ENCODE measurements around the gene PEA15.

The PEA15 gene

GRCh38 chr1:160188341-160188740 is 16.8 kb upstream of the PEA15 start:
- TF ChIP-seq CTCF (IDR thresholded peaks at IDR 0.05; ENCODE audit: low read depth, low read length, missing control alignments) = no peak
- no peak for DNase-seq (ENCODE audit: extremely low read depth, low read depth)

GRCh38 chr1:160189649-160190625 is 15.2 kb upstream of the PEA15 start, which contains the start of gene CASQ1:
Gene CASQ1 (plus strand): TSS chr1:160190575. CDS start chr1:160190752, 177 bp downstream.
- TF ChIP-seq CTCF (IDR thresholded peaks at IDR 0.05; ENCODE audit: low read depth, low read length, missing control alignments) = no peak
- no peak for DNase-seq (ENCODE audit: extremely low read depth, low read depth)
- no peak within 1 kb of the TSS for H3K4me3 ChIP-seq (replicated peaks; ENCODE audit: low read depth, low read length)

More at GRCh38 chr1:160188341-160188740, 16.8 kb upstream of the PEA15 start:
- H3K4me3 ChIP-seq (replicated peaks; ENCODE audit: low read depth, low read length) = no peak overlapping the region

- TF ChIP-seq CTCF (IDR thresholded peaks at IDR 0.05; ENCODE audit: low read depth, low read length, missing control alignments) = no peak
- DNase-seq (ENCODE audit: extremely low read depth, low read depth) = no peak
- no peak overlapping the region for H3K4me3 ChIP-seq (replicated peaks; ENCODE audit: low read depth, low read length)
Observed at GRCh38 chr1:160191756-160192155, 13.4 kb upstream of the PEA15 start.

- no peak for TF ChIP-seq CTCF (IDR thresholded peaks at IDR 0.05; ENCODE audit: low read depth, low read length, missing control alignments)
- DNase-seq (ENCODE audit: extremely low read depth, low read depth) = no peak
- H3K4me3 ChIP-seq (replicated peaks; ENCODE audit: low read depth, low read length) = no peak overlapping the region
Observed at GRCh38 chr1:160192234-160192633, 12.9 kb upstream of the PEA15 start.

GRCh38 chr1:160193091-160193819 is 11.9 kb upstream of the PEA15 start:
- peak; percentile 72 for DNase-seq (ENCODE audit: extremely low read depth, low read depth)
- peak; percentile 94 for TF ChIP-seq CTCF (IDR thresholded peaks at IDR 0.05; ENCODE audit: low read depth, low read length, missing control alignments)
- H3K4me3 ChIP-seq (replicated peaks; ENCODE audit: low read depth, low read length) = no peak overlapping the region

GRCh38 chr1:160193832-160194736 is 11.1 kb upstream of the PEA15 start:
- no peak for TF ChIP-seq CTCF (IDR thresholded peaks at IDR 0.05; ENCODE audit: low read depth, low read length, missing control alignments)
- no peak overlapping the region for H3K4me3 ChIP-seq (replicated peaks; ENCODE audit: low read depth, low read length)
- DNase-seq (ENCODE audit: extremely low read depth, low read depth) = no peak
